NB4 (cell line): ENCODE measurements around the gene UBR1.
"Not testable (repeated sequence)": the region's sequence is repeated elsewhere in the genome, so short reads cannot be mapped to it uniquely, and the experiment has no call there.

Experiments used
- DNase-seq: peaks from one replicate; pipeline ENCODE4 v3.0.0; 2010; ENCODE audit warnings: low read depth
- H3K4me3 ChIP-seq: one replicate; pipeline ENCODE4 v1.5.1; 2011; ENCODE audit warnings: mild to moderate bottlenecking, low read depth, low read length, moderate library complexity
- MYC ChIP-seq: IDR thresholded peaks from 2 replicates; pipeline ENCODE4 v1.6.1; 2011; ENCODE audit warnings: low read depth, low read length
- POLR2A ChIP-seq: IDR thresholded peaks from 2 replicates; pipeline ENCODE4 v1.6.1; 2011; ENCODE audit warnings: mild to moderate bottlenecking; ENCODE audit not compliant: insufficient read length; ENCODE audit errors: extremely low read depth
- TF ChIP-seq, protein P1 (sequence below): IDR thresholded peaks from one replicate; pipeline ENCODE4 v1.5.1; 2012; ENCODE audit warnings: low read depth, low read length
- TF ChIP-seq, protein P2 (sequence below): IDR thresholded peaks from 2 replicates; pipeline ENCODE4 v1.6.1; 2011; ENCODE audit warnings: low read depth, low read length

UBR1 gene

DNA sequence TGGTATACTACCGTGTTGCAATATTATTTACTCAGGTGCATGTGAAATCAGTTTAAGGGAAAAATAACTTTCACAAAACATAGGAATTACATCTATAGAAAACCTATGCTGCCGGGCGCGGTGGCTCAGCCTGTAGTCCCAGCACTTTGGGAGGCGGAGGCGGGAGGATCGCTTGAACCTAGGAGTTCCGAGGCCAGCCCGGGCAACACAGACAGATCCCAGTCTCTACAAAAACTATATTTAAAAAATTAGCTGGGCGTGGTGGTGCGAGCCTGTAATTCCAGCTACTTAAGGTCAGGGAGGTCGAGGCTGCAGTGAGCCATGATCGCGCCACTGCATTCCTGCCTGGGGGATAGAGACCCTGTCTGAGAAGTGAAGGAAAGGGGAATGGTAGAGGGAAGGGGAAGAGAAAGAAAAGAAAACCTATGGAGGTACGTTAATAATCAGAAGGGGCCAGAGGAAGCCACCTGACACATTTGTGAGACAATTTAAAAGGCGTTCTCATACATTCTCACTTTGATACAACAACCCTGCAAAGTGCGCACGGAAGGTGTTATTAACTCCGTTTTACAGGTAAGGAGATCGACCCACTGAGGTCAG, 27.1 kb upstream of the UBR1 start:
- H3K4me3 ChIP-seq, result peak overlapping the region; percentile 72
- TF ChIP-seq, protein P1, sequence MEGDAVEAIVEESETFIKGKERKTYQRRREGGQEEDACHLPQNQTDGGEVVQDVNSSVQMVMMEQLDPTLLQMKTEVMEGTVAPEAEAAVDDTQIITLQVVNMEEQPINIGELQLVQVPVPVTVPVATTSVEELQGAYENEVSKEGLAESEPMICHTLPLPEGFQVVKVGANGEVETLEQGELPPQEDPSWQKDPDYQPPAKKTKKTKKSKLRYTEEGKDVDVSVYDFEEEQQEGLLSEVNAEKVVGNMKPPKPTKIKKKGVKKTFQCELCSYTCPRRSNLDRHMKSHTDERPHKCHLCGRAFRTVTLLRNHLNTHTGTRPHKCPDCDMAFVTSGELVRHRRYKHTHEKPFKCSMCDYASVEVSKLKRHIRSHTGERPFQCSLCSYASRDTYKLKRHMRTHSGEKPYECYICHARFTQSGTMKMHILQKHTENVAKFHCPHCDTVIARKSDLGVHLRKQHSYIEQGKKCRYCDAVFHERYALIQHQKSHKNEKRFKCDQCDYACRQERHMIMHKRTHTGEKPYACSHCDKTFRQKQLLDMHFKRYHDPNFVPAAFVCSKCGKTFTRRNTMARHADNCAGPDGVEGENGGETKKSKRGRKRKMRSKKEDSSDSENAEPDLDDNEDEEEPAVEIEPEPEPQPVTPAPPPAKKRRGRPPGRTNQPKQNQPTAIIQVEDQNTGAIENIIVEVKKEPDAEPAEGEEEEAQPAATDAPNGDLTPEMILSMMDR, result no peak
- TF ChIP-seq MYC (no peak), POLR2A (no peak)
- TF ChIP-seq, protein P2, sequence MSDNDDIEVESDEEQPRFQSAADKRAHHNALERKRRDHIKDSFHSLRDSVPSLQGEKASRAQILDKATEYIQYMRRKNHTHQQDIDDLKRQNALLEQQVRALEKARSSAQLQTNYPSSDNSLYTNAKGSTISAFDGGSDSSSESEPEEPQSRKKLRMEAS, result no peak
- DNase-seq, result no peak

DNA sequence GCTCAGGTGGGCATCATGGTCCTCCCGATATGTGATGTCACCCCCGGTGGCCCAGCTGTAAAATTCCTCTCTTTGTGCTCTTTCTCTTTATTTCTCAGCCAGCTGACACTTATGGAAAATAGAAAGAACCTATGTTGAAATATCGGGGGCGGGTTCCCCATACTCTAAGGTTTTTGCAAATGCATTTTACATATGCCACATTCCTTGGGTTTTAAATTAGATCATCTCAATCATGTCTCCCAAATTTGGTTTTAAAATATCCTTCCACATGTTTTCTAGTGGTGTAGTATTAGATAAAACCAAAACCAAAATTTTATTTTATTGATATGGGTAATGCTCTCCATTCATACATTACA, 23.1 kb upstream of the UBR1 start:
- no peak for TF ChIP-seq POLR2A
- TF ChIP-seq, protein P1, result no peak
- TF ChIP-seq, protein P2, result no peak
- no peak for TF ChIP-seq MYC
- DNase-seq, result no peak
- H3K4me3 ChIP-seq, result no peak overlapping the region

DNA sequence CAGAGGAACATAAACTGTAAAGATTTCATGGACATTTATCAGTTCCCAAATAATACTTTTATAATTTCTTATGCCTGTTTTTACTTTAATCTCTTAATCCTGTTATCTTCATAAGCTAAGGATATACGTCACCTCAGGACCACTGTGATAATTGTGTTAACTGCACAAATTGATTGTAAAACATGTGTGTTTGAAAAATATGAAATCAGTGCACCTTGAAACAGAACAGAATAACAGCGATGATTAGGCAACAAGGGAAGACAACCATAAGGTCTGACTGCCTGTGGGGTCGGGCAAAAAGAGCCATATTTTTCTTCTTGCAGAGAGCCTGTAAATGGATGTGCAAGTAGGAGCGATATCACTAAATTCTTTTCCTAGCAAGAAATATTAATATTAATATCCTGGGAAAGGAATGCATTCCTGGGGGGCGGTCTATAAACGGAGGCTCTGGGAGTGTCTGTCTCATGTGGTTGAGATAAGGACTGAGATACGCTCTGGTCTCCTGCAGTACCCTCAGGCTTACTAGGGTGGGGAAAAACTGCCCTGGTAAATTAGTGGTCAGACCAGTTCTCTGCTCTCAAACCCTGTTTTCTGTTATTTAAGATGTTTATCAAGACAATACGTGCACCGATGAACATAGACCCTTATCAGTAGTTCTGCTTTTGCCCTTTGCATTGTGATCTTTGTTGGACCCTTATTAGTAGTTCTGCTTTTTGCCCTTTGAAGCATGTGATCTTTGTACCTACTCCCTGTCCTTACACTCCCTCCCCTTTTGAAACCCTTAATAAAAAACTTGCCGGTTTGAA, 22.5 kb upstream of the UBR1 start:
- not testable (repeated sequence) for H3K4me3 ChIP-seq

DNA sequence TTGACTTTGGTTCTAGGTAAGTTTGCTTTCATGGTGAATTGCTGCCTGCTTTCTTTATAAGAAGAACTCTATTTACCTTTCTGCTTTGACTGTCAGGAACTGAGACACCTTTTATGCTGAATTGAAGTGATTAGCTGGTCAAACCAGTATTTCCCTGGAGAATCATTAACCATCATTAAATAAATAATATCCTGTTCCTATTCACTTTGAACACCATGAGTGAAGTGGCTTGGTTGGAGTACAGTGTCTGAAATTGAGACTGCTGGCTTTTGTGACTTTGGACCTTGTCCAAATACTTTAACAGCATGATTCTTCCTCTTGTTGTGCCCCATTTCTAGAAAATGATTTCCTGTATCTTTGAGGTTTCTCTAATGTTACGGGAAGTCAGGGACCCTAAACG, 21.9 kb upstream of the UBR1 start:
- no peak for TF ChIP-seq MYC
- TF ChIP-seq, protein P1, result no peak
- TF ChIP-seq POLR2A, result no peak
- TF ChIP-seq, protein P2, result no peak
- H3K4me3 ChIP-seq, result no peak overlapping the region
- no peak for DNase-seq

More for the DNA sequence above, 22.5 kb upstream of the UBR1 start:
- DNase-seq, result peak; percentile 16

DNA sequence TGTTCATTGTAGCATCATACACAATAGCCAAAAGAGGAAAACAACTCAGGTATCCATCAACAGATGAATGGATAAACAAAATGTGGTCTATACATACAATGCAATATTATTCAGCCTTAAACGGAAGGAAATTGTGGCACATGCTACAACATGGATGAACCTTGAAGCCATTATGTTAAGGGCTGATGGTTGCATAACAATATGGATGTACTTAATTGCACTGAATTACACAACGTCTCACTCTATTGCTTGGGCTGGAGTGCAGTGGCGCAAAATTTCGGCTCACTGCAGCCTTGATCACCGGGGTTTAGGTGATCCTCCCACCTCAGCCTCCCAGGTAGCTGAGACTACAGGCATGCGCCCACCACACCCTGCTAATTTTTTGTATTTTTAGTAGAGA, 20.5 kb upstream of the UBR1 start:
- no peak for DNase-seq
- H3K4me3 ChIP-seq, result no peak overlapping the region
- no peak for TF ChIP-seq POLR2A
- no peak for TF ChIP-seq MYC
- TF ChIP-seq, protein P2, result no peak
- TF ChIP-seq, protein P1, result no peak

DNA sequence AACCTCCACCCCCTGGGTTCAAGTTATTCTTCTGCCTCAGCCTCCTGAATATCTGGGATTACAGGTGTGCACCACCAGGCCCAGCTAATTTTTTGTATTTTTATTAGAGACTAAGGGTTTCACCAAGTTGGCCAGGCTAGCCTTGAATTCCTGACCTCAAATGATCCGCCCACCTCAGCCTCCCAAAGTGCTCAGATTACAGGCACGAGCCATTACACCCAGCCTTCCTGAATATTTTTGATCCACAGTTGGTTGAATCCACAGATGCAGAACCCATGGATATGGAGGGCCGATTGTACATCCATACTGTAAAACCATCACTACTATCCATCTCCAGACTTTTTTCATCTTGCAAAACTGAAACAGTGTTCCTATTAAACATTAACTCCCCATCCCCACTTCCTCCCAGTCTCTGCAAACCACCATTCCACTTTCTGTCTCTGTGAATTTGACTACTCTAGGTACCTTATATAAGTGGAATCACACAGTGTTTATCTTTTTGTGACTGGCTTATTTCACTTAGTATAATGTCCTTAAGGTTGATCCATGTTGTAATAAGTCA, 19.3 kb upstream of the UBR1 start:
- H3K4me3 ChIP-seq, result no peak overlapping the region
- DNase-seq, result no peak
- no peak for TF ChIP-seq POLR2A
